Tibial artery (tissue), 4 donors: Measurements from ENCODE around the gene JMJD8.
"Not testable (repeated sequence)": the region's sequence is repeated elsewhere in the genome, so short reads cannot be mapped to it uniquely, and the experiment has no call there.

ENCODE experiments used
- DNase-seq, 2 donors: peaks; one replicate each; pipeline ENCODE4 v3.0.0-alpha.2; 2019
- H3K27ac ChIP-seq, 2 donors: fragments of 200-600 bp; sonication (generic) in 1 of 2; 1 replicate in 1 of 2; 2 replicates in 1 of 2; pipeline ENCODE4 v1.5.1; 2018 to 2019; ENCODE audit warnings: mild to moderate bottlenecking in 1 of 2
- H3K27me3 ChIP-seq, 2 donors: fragments of 200-600 bp; sonication (generic) in 1 of 2; one replicate each; pipeline versions ENCODE4 v1.5.1 to v1.6.0; 2016 to 2019
- H3K36me3 ChIP-seq, 3 donors: fragments of 200-600 bp; sonication (generic) in 2 of 3; one replicate each; pipeline ENCODE4 v1.5.1; 2016 to 2019; ENCODE audit warnings: mild to moderate bottlenecking in 2 of 3
- H3K4me1 ChIP-seq, 4 donors: fragments of 200-600 bp; sonication (generic) in 2 of 4; 1 replicate in 3 of 4; 2 replicates in 1 of 4; pipeline ENCODE4 v1.5.1; 2016 to 2019
- H3K4me3 ChIP-seq, 2 donors: fragments of 200-600 bp; sonication (generic) in 1 of 2; 1 replicate in 1 of 2; 2 replicates in 1 of 2; pipeline ENCODE4 v1.5.1; 2018 to 2019; ENCODE audit warnings: mild to moderate bottlenecking in 2 of 2
- H3K9me3 ChIP-seq, 3 donors: fragments of 200-600 bp; sonication (generic) in 1 of 3; one replicate each; pipeline ENCODE4 v1.5.1; 2016 to 2019
- CTCF ChIP-seq, 2 experiments: fragments of 200-600 bp in 1 of 2; fragments of 450-650 bp in 1 of 2; IDR thresholded peaks; one replicate each; pipeline ENCODE4 v1.5.1; 2017 to 2019; ENCODE audit warnings: antibody characterized with exemption in 2 of 2, mild to moderate bottlenecking in 1 of 2, moderate library complexity in 1 of 2
- intact Hi-C: fragments of 100-400 bp; cut with DNase I; formaldehyde crosslinking; loops from one replicate; pipeline ENCODE4 v1.15.0; 2023; ENCODE audit warnings: low total_unique reads

Gene JMJD8

GRCh38 chr16:693766-694165 is 9.6 kb upstream of the JMJD8 start:
- intact Hi-C loops = no loop called here
- no peaks in the 10 kb centered on the region for H3K36me3 ChIP-seq
- DNase-seq = no peak
- H3K27me3 ChIP-seq = peaks cover 9 to 71% of the 10 kb centered on the region in 2 donors
- no peak overlapping the region for H3K27ac ChIP-seq
- H3K4me3 ChIP-seq = no peak overlapping the region
- no peak for TF ChIP-seq CTCF (IDR thresholded peaks at IDR 0.05)
- peaks cover 0 to 50% (median 34%) of the 10 kb centered on the region in 4 donors for H3K4me1 ChIP-seq
- no peaks in the 10 kb centered on the region for H3K9me3 ChIP-seq

GRCh38 chr16:693364-693763 is 9.2 kb upstream of the JMJD8 start:
- Histone ChIP-seq H3K4me1 (peaks cover 0 to 54% (median 37%) of the 10 kb centered on the region in 4 donors), H3K36me3 (no peaks in the 10 kb centered on the region), H3K27ac (no peak overlapping the region), H3K4me3 (no peak overlapping the region), H3K9me3 (no peaks in the 10 kb centered on the region), H3K27me3 (peaks cover 9 to 69% of the 10 kb centered on the region in 2 donors)
- no peak for DNase-seq
- no peak for TF ChIP-seq CTCF (IDR thresholded peaks at IDR 0.05)
- intact Hi-C loops = no loop called here

- no peaks in the 10 kb centered on the region for H3K9me3 ChIP-seq
- peaks cover 0 to 5% (median 0%) of the 10 kb centered on the region in 3 donors for H3K36me3 ChIP-seq
- intact Hi-C loops = no loop called here
- H3K4me3 ChIP-seq = no peak overlapping the region
- no peak for DNase-seq
- H3K27me3 ChIP-seq = peaks cover 9 to 61% of the 10 kb centered on the region in 2 donors
- TF ChIP-seq CTCF (IDR thresholded peaks at IDR 0.05) = no peak
- H3K27ac ChIP-seq = no peak overlapping the region
- H3K4me1 ChIP-seq = peaks cover 0 to 55% (median 38%) of the 10 kb centered on the region in 4 donors
These were observed 8.4 kb upstream of the JMJD8 start for GRCh38 chr16:692356-693108.

GRCh38 chr16:691242-691641 is 7.1 kb upstream of the JMJD8 start:
- H3K4me3 ChIP-seq, H3K27ac ChIP-seq, H3K9me3 ChIP-seq, DNase-seq, intact Hi-C loops: not testable (repeated sequence)
- H3K36me3 ChIP-seq = peaks cover 0 to 17% (median 7%) of the 10 kb centered on the region in 3 donors
- H3K27me3 ChIP-seq = peaks cover 9 to 48% of the 10 kb centered on the region in 2 donors
- H3K4me1 ChIP-seq = peaks cover 0 to 57% (median 39%) of the 10 kb centered on the region in 4 donors

- H3K27me3 ChIP-seq = peaks cover 8 to 29% of the 10 kb centered on the region in 2 donors
- intact Hi-C loops = no loop called here
- peaks cover 0 to 59% (median 43%) of the 10 kb centered on the region in 4 donors for H3K4me1 ChIP-seq
- no peaks in the 10 kb centered on the region for H3K9me3 ChIP-seq
- H3K4me3 ChIP-seq = peak overlapping the region; percentile 79 to 94
- H3K27ac ChIP-seq = peak overlapping the region; percentile 86 to 93
- no peak for TF ChIP-seq CTCF (IDR thresholded peaks at IDR 0.05)
- no peak for DNase-seq
- peaks cover 0 to 26% (median 7%) of the 10 kb centered on the region in 3 donors for H3K36me3 ChIP-seq
These were observed 5.2 kb upstream of the JMJD8 start for GRCh38 chr16:689175-689897.

- no peak for DNase-seq
- peaks cover 6 to 36% (median 12%) of the 10 kb centered on the region in 3 donors for H3K36me3 ChIP-seq
- intact Hi-C loops = no loop called here
- TF ChIP-seq CTCF (IDR thresholded peaks at IDR 0.05) = no peak
- H3K4me3 ChIP-seq = no peak overlapping the region
- H3K27me3 ChIP-seq = peaks cover 0 to 11% of the 10 kb centered on the region in 2 donors
- H3K9me3 ChIP-seq = no peaks in the 10 kb centered on the region
- H3K4me1 ChIP-seq = peaks cover 3 to 63% (median 49%) of the 10 kb centered on the region in 4 donors
- H3K27ac ChIP-seq = no peak overlapping the region
These were observed 3.4 kb upstream of the JMJD8 start for GRCh38 chr16:687499-687898.
